RPMI7951 (cell line): ENCODE results near the gene CFAP92. TPM values are rescaled to one million over a fixed set of nuclear protein-coding genes. Genes with fewer than 3 reads are reported as not detected.

Experiments
- DNase-seq: peaks from one replicate; pipeline ENCODE4 v3.0.0-alpha.2; 2012; ENCODE audit warnings: low read depth
- total RNA-seq: library from RNA; depleted of rRNA; stranded (reverse); fragments of >200 nt; shearing (Covaris generic); gene quantifications from 2 replicates; pipeline ENCODE4 v1.2.3, GENCODE V29; 2014

CFAP92 gene
- total RNA-seq, 1 experiment from 2014 or later = 0.36 TPM

DNA sequence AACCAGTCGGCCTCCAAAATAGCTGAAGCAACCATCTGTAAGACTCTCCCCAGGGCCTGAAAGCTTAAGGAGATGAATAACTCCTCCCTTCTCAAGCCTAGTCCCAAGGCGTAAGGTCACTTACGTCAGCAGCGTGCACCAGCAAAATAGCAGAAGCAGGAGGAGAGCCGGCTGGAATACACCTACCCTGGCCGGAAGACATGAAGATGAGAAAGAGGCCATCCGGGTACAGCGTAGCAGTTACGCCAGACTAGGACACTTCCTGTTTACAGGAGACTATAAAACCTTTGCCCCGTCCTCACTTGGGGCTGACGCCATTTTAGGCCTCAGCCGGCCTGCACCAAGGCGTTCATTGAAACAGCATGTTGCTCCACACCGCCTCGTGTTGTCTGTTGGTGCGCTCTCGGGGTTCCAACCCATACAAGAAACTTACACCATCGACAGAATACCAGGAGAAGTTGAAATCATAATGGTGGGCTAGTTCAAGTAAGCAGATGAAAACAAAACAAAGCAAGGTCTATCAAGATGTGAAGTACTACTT lies 2.5 kb downstream of the CFAP92 start:
- no peak for DNase-seq

DNA sequence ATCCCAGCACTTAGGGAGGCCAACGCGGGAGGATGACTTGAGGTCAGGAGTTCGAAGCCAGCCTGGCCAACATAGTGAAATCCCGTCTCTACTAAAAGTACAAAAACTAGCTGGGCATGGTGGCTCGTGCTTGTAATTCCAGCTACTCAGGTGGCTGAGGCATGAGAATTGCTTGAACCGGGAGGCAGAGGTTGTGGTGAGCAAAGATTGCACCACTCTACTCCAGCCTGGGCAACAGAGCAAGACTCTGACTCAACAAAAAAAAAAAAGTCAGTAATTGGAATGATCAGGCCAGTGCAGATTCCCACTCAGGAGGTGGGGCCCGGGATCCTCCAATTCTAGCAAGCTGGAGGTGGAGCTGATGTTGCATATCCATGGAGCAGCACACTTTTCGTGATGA lies 5.6 kb downstream of the CFAP92 start:
- no peak for DNase-seq

DNA sequence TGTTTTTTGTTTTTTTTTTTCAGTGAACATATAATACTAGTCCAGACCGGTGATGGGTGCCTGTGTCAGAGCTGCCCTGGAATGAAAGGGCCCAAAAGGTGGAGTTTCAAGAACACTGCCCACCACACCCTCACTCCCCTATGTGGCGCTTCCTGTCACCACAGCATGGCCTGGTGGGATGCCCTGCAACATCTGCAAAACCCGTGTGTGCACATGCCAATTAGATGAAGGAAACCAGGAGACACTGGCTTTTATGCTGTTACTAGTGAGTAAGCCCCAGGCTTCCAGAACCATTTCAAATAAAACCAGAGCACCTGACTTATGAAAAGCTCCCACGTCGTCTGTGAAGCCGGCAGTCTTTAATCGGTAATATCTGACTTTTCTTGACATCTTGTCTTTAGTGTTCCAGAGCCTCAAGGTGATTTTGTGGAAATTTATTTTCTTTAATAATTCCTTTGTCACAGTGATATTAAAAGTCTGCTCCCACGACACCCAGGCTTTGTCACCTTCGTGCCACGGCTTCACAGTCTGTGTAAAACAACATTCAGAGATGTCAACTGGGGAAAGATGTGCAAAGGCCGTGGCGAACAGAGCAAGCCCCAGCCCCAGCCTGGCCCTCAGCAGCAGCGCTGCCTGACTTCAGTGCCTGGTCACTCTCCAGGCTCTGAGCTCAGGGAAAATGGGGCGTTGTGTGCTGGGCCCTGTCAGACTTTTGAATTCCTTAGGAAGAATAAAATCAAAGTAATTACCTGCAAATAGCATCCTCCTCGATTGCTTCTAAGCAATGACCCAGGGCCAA lies 6.4 kb downstream of the CFAP92 start:
- no peak for DNase-seq

DNA sequence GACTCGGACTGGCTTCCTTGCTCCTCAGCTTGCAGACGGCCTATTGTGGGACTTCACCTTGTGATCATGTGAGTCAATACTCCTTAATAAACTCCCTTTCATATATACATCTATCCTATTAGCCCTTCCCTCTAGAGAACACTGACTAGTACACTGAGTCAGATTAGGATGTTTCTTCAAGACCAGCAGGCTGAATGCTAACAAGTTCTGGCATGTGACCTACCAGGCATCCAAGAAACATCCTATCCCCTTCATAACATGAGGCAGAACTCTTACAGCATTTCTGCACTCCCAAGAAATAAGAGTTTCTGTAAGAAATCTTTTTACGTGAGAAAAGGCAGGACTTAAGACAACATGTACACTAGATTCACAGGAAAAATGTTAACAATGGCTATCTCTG lies 9.3 kb downstream of the CFAP92 start:
- DNase-seq = no peak

DNA sequence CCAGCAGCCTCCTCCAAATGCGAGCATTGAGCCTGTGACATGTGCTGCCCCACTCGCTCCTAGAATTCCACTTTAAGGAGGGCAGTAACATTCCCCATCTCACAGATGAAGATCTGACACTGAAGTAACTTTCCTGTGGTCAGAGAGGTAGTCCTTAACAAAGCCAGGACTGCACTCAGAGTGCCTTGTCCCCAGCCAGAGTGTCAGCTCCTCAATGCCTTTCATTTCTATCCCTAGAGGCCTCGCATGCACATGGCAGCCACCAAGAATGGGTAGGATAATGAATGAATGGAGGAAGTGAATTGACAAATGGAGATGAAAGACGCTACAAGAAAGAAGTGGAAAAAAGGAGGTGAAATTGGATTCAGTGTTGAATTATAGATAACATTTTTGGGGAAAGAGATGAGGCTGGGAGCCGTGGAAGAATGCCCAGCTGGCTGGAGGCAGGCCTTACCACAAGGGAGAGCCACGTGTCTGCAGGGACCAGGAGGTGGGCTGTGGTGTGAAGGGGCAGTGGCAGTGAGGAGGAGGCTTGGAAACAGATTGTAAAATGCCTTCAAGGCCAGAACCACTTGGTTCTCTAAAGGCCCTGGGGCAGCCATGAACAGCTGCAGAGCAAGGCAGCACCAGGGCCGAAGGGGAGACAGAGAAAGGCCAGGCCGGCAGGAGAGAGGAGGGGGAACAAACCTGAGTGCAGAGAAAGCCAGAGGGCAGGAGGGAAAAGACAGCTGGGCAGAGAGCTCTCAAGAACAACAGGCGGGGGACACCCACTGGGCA lies 10.4 kb downstream of the CFAP92 start:
- DNase-seq = no peak

DNA sequence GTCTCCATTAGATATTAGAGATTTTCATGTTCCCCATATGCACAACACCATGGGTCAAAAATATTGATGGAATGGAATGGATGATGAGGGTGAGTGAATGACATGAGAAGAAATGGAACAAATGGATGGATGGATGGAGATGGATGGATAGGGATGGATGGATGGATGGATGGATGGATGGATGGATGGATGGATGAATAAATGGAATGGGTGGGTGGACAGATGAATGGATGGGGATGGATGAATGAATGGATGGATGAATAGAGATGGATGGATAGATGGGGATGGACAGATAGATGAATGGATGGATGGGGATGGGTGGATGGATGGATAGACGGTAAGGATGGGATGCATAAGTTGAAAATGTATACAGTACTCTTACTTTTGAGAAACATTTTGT lies 18.6 kb downstream of the CFAP92 start:
- DNase-seq = no peak

DNA sequence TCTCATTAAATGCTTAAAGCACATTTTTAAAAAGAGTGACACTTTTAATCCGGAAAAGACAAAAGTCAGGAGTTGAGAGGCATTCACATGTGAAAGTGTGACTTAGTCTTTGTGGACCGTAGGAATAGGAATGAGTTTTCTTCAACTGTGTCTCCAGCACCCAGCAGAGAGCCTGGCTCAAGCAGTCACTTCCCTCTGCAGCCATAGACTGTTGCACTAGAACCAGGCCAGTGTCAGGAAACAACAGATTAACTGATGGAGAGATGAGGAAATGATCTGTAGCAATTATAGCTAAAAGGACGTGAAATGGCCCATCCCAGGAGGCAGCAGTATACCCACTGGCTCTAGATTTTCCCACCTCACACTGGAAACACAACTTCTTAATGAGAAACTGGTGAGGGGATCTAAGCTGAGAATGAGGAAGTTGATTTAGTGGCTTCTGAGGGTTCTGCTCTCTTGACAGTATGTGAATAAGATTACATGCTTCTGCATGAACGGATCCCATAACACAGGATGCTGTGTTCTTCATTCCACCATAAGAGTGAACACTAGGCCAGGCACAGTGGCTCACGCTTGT lies 19.8 kb downstream of the CFAP92 start:
- DNase-seq = no peak

DNA sequence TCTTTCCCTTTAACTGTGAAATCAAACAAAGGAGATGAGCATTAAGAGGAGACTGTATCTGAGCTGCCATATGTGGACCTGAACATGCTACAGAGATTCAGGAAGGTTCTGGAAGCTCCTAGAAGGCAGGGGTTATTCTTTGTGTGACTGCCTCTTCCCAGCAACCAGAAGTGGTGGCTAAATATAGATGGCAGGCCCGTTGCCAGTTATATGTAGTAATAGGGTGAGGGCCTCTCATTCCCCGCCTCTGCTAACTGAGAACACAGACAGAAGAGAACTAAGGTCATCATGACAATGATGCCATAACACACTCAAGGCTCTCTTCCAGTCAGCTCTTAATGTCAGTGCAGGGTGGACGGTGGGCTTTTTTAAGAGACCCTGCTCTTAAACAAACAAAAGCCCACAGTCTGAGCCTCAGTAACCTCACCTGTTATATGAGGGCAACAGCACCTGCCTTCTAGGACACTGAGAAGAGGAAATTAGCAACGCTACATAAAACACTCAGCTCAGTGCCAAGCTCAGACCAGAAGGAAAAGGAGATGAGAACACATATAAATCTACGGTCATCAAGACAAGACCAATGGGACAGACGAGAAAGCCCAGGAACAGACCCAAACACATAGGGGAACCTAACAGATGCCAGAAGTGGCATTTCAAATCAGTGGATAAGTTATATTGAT lies 22.3 kb downstream of the CFAP92 start:
- DNase-seq = no peak

DNA sequence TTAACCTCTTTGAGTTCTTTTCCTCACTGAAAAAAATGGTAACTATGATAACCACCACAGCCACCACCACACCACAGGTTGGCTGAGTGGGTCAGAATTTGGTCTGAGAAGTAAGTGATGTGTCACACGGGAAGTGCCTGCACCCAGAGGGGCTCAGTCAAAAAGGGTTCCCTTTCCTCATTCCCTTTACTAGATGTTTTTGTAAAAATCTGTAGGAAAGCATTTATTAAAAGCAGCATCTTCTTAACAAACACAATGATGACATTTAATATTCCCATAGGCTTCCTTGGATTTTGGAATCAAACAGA lies 23.2 kb downstream of the CFAP92 start:
- peak; percentile 16 for DNase-seq

DNA sequence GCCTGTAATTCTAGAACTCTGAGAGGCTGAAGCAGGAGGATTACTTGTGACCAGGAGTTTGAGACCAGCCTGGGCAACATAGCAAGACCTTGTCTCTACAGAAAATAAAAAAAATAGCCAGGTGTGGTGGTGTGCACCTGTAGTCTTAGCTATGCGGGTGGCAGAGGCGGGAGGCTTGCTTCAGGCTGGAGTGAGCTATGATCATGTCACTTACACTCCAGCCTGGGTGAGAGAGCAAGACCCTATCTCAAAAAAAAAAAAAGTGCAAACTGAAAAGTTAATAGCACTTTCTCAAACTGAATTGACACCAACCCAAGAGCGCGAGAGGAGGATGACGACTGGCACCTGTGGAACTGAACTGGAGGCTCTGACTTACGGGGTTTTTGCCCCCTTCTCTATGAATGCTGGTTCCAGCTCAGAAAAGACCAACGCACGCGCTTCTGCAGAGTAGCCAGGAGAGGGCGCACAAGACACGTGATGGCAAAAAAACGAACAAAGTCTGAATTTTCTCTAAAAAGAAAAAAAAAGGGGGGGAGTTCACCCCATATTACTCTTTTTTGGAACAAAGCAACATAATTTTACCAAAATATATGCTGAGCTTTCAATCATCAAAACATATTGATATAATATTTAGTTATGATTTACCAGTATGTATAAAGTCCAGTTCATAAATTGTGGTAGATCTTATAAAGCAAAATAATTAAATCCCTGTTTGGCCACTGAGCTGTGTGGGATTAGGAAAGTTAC lies 23.7 kb downstream of the CFAP92 start:
- DNase-seq = peak; percentile 39

DNA sequence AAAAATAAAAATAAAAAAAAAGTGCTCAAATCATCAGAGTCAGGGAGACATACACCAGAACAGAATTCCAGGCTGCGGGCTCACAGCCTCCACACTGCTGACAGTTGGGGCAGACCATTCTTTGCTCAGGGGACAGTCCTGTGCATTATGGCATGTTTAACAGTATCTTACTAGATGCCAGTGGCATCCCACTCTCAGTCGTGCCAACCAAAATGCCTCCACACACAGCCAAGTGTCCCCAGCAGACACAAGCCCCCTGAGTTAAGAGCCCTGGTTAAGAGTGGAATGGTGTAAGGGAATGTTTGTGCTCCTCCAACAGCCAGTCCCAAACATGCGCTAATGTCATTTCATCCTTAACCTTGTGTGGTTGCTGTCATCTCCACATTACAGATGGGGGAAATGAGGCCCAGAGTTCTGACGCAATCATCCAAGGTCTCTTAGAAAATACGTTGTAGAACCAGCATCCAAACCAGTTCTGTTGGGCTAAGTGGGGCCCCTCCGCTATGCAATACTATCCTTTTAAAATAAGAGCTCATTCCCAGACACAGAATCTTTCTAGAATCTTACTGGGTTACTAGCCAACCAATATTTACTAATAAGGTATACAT lies 26.0 kb downstream of the CFAP92 start:
- no peak for DNase-seq

DNA sequence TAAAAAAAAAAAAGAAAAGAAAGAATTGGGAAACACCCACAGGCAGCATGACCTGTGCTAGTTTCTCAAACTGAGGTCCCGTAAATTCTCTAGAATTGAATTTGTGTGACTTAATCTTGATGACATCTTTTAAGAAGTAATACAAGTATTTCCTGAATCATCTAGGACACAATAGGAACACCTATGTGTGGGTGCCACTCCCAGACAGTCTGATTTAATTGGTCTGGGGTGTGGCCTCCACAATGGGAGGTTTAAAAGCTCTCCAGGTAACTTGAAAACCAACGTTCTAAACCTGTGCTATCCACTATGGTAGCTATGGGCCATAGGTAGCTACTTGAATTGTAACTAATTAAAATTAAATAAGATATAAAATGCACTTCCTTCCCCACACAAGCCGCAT lies 28.1 kb downstream of the CFAP92 start:
- no peak for DNase-seq

DNA sequence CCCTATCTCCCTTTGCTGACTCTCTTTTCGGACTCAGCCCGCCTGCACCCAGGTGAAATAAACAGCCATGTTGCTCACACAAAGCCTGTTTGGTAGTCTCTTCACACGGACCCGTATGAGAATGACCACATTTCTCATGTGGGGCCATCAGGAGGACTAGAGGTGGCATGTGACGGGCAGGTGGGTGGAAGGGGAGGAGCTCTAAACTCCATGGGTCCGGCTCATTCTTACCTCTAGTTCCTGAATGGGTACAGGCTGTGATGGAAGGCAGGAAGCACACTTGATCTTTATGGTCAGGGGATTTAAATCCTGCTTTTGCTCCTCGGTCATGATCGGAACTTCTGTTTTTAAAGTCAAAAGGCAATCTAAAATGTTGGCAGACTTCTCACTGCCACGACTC lies 28.6 kb downstream of the CFAP92 start:
- no peak for DNase-seq

DNA sequence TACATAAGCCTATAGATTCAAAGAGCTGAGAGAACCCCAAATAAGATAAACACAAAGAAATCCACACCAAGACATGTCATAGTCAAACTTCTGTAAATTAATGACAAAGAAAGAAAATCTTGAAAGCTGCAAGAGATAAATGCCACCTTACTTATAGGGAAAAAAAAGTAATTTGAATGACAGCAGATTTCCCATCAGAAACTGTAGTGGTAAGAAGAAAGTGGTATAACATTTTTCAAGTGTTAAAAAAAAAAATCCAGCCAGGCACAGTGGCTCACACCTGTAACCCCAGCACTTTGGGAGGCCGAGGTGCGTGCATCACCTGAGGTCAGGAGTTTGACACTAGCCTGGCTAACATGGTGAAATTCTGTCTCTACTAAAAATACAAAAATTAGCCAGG lies 37.4 kb downstream of the CFAP92 start:
- no peak for DNase-seq

DNA sequence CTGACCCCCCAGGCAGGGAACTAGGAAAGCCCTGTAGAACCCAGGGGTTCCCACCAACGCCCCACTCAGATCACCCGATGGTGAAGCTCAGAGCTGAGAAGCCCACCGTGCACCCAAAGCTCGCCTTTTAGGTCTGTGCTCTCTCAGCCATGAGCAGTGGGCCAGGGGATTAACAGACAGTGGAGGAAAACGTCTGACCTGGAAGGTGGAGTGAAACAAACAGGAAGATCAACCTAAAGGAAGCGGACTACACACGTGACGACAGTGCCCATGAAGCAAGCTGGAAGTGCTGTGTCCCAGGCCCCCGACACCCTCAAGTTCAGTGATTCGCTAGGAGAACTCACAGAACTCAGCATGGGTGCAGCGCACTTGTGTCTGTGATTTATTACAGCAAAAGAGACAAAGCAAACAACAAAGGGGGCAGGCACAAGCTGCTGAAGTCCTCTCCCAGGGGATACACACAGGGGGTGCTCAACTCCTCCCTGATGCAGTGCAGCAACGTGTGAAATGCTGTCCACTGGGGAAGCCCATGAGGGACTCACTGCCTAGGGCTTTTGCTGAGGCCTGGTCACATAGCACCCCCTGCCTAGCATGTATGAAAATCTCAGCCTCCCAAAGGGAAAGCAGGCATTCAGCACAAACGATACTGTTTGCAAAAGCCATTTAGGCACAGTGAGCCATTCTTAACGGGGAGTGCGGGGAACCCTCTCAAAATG lies 43.5 kb downstream of the CFAP92 start:
- DNase-seq = peak; percentile 36

DNA sequence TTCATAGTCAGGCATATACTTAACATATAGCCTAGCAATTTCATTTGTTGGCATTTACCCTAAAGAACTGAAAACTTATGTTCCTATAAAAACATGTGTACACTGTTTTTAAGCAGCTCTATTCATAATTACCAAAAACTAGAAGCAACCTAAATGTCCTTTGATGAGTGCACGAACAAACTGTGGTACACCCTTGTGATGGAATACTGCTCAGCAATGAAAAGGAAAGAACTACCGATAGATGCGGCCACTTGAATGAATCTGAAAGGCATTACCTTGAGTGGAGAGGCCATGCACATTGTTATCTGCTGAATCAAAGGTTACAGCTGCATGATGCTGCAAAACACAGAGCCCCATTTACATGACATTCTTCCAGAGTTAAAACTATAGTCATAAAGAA lies 44.7 kb downstream of the CFAP92 start:
- no peak for DNase-seq

DNA sequence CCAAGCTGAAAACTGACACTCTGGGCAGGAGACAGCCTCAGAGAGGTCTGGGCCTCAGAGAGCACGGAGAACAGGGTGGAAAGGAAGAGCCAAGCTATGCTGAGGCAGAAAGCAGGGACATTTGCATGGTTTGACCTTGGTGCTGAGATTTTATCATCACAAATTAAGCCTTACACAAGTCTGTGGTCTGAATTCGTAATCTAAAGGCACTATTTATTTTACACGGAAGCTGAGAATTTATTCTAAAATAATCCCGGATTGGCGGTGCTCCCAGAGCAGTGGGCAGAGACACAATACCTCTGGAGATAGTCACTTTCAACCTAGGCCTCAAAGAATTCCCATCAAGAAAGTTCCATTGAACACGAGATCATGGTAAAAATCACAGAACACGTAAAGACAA lies 47.5 kb downstream of the CFAP92 start:
- DNase-seq = peak; percentile 26

DNA sequence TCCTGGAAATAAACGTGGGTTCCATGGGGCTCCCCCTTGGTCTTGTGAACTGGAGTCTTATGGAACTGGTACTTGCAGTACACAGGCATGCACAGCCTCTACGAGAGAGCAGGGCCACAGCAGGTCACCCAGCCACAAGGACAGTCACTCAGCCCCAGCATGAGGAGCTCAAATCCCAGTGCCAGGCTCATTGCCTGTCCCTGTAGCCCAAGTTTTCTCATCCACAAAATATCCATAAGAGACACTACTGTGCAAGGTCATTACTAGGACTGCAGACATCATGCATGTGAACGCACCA lies 48.0 kb downstream of the CFAP92 start:
- no peak for DNase-seq

DNA sequence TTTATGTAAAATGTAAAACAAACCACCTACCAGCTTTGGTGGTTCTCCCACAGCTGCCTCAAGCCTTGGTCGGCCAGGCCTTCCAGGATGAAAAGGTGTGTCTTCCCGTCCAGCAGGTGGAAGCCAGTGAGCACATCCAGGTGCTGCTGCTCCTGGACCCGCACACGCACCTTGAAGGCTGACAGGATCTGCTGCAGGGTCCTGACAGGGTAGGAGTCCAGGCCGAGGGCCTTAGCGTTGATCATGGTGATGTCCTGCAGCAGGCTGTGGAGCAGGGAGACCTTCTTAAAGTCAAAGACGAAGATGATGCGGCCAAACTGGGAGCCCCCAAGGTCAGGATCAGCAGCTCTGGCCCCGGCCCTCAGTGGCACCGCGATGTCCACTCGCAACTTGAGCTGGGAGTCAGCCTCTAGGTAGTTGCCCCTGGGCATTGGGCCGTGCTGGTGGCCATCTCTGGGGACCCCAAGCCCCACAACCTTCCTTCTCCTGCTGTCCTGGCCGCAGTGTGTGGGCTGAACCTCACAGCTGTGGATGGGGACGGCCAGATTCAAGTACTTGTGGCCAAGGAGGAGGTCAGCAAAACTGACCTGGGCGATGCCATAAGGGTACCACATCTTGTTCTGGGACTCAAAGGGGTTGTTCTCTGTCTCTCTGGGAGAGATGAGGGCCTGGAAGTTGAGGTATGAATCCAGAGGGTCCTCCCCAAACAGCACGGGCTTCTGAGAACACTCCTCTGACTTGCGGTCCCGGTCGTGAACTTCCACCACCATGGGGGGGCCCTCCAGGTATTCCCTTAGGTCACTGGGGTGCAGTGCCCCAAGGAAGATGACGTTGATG lies 48.6 kb downstream of the CFAP92 start:
- DNase-seq = no peak
